Fibroblast of villous mesenchyme (primary cell): ENCODE data around the gene ADARB2. TPM values are rescaled to one million over a fixed set of nuclear protein-coding genes. Genes with fewer than 3 reads are reported as not detected.

Source experiments
- DNase-seq: peaks from one replicate; pipeline ENCODE4 v3.0.0-alpha.2; 2010; ENCODE audit warnings: low read depth
- H3K4me3 ChIP-seq: 2 replicates; pipeline ENCODE4 v1.5.1; 2011; ENCODE audit warnings: low read depth, mild to moderate bottlenecking, low read length
- CTCF ChIP-seq: IDR thresholded peaks from 2 replicates; pipeline ENCODE4 v1.5.1; 2012; ENCODE audit warnings: low read depth, mild to moderate bottlenecking, low read length; ENCODE audit not compliant: insufficient read depth
- total RNA-seq: library from RNA; depleted of rRNA; stranded (reverse); fragments of >200 nt; gene quantifications from 2 replicates; pipeline ENCODE4 v1.2.3, GENCODE V29; 2012

The ADARB2 gene
- total RNA-seq, 1 donor, result not detected

GRCh38 chr10:1361411-1362105, 375.8 kb downstream of the ADARB2 start:
- DNase-seq, result no peak
- no peak for TF ChIP-seq CTCF
- H3K4me3 ChIP-seq, result no peak overlapping the region

- H3K4me3 ChIP-seq, result no peak overlapping the region
- TF ChIP-seq CTCF, result no peak
- no peak for DNase-seq
Measured at GRCh38 chr10:1360558-1361164, 376.7 kb downstream of the ADARB2 start.

GRCh38 chr10:1360011-1360557, 377.2 kb downstream of the ADARB2 start:
- DNase-seq, result no peak
- H3K4me3 ChIP-seq, result no peak overlapping the region
- TF ChIP-seq CTCF, result no peak

- no peak for TF ChIP-seq CTCF
- DNase-seq, result no peak
- no peak overlapping the region for H3K4me3 ChIP-seq
Measured at GRCh38 chr10:1359626-1359955, 377.7 kb downstream of the ADARB2 start.

GRCh38 chr10:1358860-1359625, 378.3 kb downstream of the ADARB2 start:
- no peak for TF ChIP-seq CTCF

GRCh38 chr10:1358147-1358546, 379.2 kb downstream of the ADARB2 start:
- no peak overlapping the region for H3K4me3 ChIP-seq
- no peak for DNase-seq
- no peak for TF ChIP-seq CTCF

More at GRCh38 chr10:1358860-1359625, 378.3 kb downstream of the ADARB2 start:
- DNase-seq, result no peak
- H3K4me3 ChIP-seq, result no peak overlapping the region
